Measurements from ENCODE around the gene AIF1L.

AIF1L gene

GRCh38 chr9:131117762-131118145 lies 21.4 kb downstream of the AIF1L start:
- no peak for DNase-seq
- peaks cover 57% of the 10 kb centered on the region for H3K36me3 ChIP-seq
- TF ChIP-seq CTCF (IDR thresholded peaks at IDR 0.05; ENCODE audit: low read depth, low read length): no peak
- no peaks in the 10 kb centered on the region for H3K27me3 ChIP-seq (ENCODE audit: insufficient read depth, low read depth, severe bottlenecking)
- H3K27ac ChIP-seq: no peak overlapping the region
- no peak overlapping the region for H3K4me3 ChIP-seq (ENCODE audit: low read depth, low read length)
- H3K9me3 ChIP-seq (ENCODE audit: severe bottlenecking): no peaks in the 10 kb centered on the region

- no peak for TF ChIP-seq CTCF (IDR thresholded peaks at IDR 0.05; ENCODE audit: low read depth, low read length)
- no peak overlapping the region for H3K4me3 ChIP-seq (ENCODE audit: low read depth, low read length)
- H3K27ac ChIP-seq: no peak overlapping the region
- H3K27me3 ChIP-seq (ENCODE audit: insufficient read depth, low read depth, severe bottlenecking): no peaks in the 10 kb centered on the region
- peaks cover 50% of the 10 kb centered on the region for H3K36me3 ChIP-seq
- DNase-seq: no peak
- no peaks in the 10 kb centered on the region for H3K9me3 ChIP-seq (ENCODE audit: severe bottlenecking)
Measured at GRCh38 chr9:131119600-131119999, 23.3 kb downstream of the AIF1L start.

- Histone ChIP-seq H3K36me3 (peaks cover 45% of the 10 kb centered on the region), H3K4me3 (ENCODE audit: low read depth, low read length) (no peak overlapping the region), H3K27ac (no peak overlapping the region), H3K9me3 (ENCODE audit: severe bottlenecking) (no peaks in the 10 kb centered on the region), H3K27me3 (ENCODE audit: insufficient read depth, low read depth, severe bottlenecking) (no peaks in the 10 kb centered on the region)
- no peak for DNase-seq
- TF ChIP-seq CTCF (IDR thresholded peaks at IDR 0.05; ENCODE audit: low read depth, low read length): no peak
Measured at GRCh38 chr9:131120620-131121228, 24.4 kb downstream of the AIF1L start.

- no peak overlapping the region for H3K4me3 ChIP-seq (ENCODE audit: low read depth, low read length)
- H3K27me3 ChIP-seq (ENCODE audit: insufficient read depth, low read depth, severe bottlenecking): no peaks in the 10 kb centered on the region
- DNase-seq: no peak
- no peak overlapping the region for H3K27ac ChIP-seq
- H3K9me3 ChIP-seq (ENCODE audit: severe bottlenecking): no peaks in the 10 kb centered on the region
- no peak for TF ChIP-seq CTCF (IDR thresholded peaks at IDR 0.05; ENCODE audit: low read depth, low read length)
- H3K36me3 ChIP-seq: peaks cover 40% of the 10 kb centered on the region
Measured at GRCh38 chr9:131121346-131121745, 25.0 kb downstream of the AIF1L start.

- no peak overlapping the region for H3K27ac ChIP-seq
- H3K27me3 ChIP-seq (ENCODE audit: insufficient read depth, low read depth, severe bottlenecking): no peaks in the 10 kb centered on the region
- H3K9me3 ChIP-seq (ENCODE audit: severe bottlenecking): no peaks in the 10 kb centered on the region
- no peak for TF ChIP-seq CTCF (IDR thresholded peaks at IDR 0.05; ENCODE audit: low read depth, low read length)
- H3K36me3 ChIP-seq: peaks cover 36% of the 10 kb centered on the region
- H3K4me3 ChIP-seq (ENCODE audit: low read depth, low read length): no peak overlapping the region
- DNase-seq: no peak
Measured at GRCh38 chr9:131122158-131122557, 25.8 kb downstream of the AIF1L start.

GRCh38 chr9:131125038-131125287 lies 28.6 kb downstream of the AIF1L start:
- TF ChIP-seq CTCF (IDR thresholded peaks at IDR 0.05; ENCODE audit: low read depth, low read length): no peak
- peak overlapping the region; percentile 97 for H3K27ac ChIP-seq
- H3K27me3 ChIP-seq (ENCODE audit: insufficient read depth, low read depth, severe bottlenecking): no peaks in the 10 kb centered on the region
- H3K36me3 ChIP-seq: peaks cover 46% of the 10 kb centered on the region
- no peak for DNase-seq
- no peaks in the 10 kb centered on the region for H3K9me3 ChIP-seq (ENCODE audit: severe bottlenecking)
- H3K4me3 ChIP-seq (ENCODE audit: low read depth, low read length): peak overlapping the region; percentile 88
